ENCODE data around the gene FYCO1. TPM values are rescaled to one million over a fixed set of nuclear protein-coding genes. Genes with fewer than 3 reads are reported as not detected.

The FYCO1 gene
- total RNA-seq, 3 donors from 2014 or later (not counting 1 experiment from before 2014, with no cell fraction given): 23.0 to 28.4 (median 27.5) TPM

DNA sequence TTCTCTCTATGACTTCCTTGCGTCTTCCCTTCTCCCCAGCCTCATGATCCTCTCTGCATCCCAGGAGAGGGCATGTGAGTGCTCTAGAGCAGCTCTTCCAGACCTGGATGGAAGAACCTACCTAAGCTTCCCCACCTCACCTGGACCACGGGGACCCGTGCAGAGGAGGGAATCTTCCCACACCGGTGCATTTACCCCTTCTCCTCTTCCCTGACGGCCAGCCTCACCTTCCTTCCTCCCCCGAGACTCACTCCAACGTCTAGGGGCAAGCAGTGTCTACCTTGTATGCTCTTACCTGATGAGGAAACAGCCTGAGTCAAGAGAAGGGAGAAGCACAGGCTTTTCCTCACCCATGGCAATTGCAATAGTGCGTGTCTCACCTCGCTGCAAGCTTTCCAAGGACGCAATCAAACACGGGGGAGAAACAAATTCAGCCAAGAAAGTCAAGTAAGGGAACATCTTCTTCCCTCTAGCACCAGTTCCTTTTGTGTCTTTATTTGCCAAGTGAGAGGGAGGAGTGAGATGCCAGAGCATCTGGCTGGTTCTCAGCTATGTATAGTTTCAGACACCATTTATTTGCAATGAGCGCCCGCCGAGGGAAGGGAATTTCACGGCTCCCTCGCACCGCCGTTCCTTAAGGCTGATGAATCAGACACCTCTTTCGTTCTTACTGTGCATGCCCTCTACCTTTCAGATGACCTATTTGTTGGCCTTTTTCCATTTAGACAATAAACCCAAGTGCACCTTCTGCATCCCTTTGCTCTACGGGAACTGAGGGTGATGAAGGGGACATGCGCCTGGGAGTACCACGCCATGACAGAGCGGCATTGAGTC, 111.0 kb downstream of the FYCO1 start:
- no peak overlapping the region for H3K4me3 Mint-ChIP-seq
- ATAC-seq: no peak
- no peaks in the 10 kb centered on the region for H3K9me3 ChIP-seq (ENCODE audit: control insufficient read depth, insufficient read depth, low read length)

DNA sequence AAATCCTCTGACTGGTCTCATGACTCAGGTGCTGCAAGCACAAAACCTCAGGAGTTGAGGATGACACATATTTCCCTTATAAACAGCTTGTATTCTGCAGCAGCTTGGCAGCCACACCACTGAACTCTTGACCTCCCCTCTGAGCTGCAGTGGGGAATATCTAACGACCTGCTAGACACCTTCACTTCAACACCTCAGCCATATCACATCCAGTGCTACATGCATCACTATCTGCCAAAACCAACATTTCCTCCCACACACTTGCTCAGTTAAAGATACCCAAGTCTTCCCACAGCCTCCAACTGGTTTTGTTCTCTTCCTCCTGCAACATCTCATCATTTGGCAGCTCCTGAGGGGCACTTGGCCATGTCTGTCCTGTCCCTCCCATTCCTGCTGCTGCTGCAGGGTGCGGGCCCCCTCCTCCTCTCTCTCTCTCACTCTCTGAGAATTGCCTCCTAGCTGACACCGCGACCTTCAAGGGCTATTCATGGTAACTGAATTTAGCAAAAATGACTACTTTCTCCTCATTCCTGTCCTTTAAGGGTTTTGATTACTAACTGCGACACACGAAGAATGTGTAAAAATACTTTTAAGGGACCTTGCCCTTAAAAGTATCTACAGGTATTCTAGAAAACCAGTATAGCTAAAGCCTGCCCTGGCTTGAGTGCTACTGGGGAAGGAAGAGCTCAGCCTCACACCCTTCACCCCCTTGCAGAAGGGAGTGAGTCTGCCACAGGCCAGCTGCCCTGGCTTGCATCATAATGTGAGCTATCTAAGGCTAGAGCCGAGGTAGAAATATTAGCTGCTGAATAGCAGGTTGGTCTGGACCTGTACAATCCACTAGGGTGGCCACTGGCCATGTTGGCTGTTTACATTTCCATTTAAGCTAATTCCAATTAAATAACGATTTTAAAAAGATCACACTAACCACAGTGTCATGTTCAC, 114.3 kb downstream of the FYCO1 start:
- peak; percentile 86 to 95 (median 92) for ATAC-seq
- intact Hi-C loops (cut with micrococcal nuclease): loop anchor here (1.0 kb wide), 2 partner anchors 11 to 34 kb away; no protein-coding TSS in a partner anchor
- Histone ChIP-seq H3K9me3 (ENCODE audit: control insufficient read depth, insufficient read depth, low read length) (no peaks in the 10 kb centered on the region), H3K36me3 (ENCODE audit: control insufficient read depth, insufficient read depth, low read length) (no peaks in the 10 kb centered on the region), H3K4me3 (ENCODE audit: low read length) (no peak overlapping the region), H3K4me1 (ENCODE audit: control insufficient read depth, insufficient read depth, low read length) (peaks cover 25% of the 10 kb centered on the region), H3K27ac (ENCODE audit: low read length) (peak overlapping the region; percentile 0), H3K27me3 (ENCODE audit: control insufficient read depth, insufficient read depth, low read length) (peaks cover 13% of the 10 kb centered on the region)
- 30% methylated on average over 8 of the region's 8 CpGs for WGBS (ENCODE audit: insufficient coverage)
- Mint-ChIP-seq H3K27me3 (ENCODE audit: low read depth in 2 of 2) (peaks cover 3 to 29% of the 10 kb centered on the region in 2 donors), H3K9me3 (no peaks in the 10 kb centered on the region), H3K27ac (peak overlapping the region; percentile 70 to 79), H3K4me3 (peak overlapping the region; percentile 45), H3K4me1 (peaks cover 20 to 32% of the 10 kb centered on the region in 2 donors), H3K36me3 (no peaks in the 10 kb centered on the region)
- peak; percentile 32 to 74 for DNase-seq
- TF ChIP-seq, protein P1, sequence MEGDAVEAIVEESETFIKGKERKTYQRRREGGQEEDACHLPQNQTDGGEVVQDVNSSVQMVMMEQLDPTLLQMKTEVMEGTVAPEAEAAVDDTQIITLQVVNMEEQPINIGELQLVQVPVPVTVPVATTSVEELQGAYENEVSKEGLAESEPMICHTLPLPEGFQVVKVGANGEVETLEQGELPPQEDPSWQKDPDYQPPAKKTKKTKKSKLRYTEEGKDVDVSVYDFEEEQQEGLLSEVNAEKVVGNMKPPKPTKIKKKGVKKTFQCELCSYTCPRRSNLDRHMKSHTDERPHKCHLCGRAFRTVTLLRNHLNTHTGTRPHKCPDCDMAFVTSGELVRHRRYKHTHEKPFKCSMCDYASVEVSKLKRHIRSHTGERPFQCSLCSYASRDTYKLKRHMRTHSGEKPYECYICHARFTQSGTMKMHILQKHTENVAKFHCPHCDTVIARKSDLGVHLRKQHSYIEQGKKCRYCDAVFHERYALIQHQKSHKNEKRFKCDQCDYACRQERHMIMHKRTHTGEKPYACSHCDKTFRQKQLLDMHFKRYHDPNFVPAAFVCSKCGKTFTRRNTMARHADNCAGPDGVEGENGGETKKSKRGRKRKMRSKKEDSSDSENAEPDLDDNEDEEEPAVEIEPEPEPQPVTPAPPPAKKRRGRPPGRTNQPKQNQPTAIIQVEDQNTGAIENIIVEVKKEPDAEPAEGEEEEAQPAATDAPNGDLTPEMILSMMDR (IDR thresholded peaks at IDR 0.05): no peak

More for the DNA sequence above, 111.0 kb downstream of the FYCO1 start:
- intact Hi-C loops (cut with micrococcal nuclease): no loop called here
- H3K36me3 ChIP-seq (ENCODE audit: control insufficient read depth, insufficient read depth, low read length): no peaks in the 10 kb centered on the region
- TF ChIP-seq, protein P1 (IDR thresholded peaks at IDR 0.05): no peak
- WGBS (ENCODE audit: insufficient coverage): 88% methylated on average over 23 of the region's 23 CpGs
- no peak overlapping the region for H3K27ac ChIP-seq (ENCODE audit: low read length)
- no peak overlapping the region for H3K27ac Mint-ChIP-seq
- peaks cover 25% of the 10 kb centered on the region for H3K4me1 ChIP-seq (ENCODE audit: control insufficient read depth, insufficient read depth, low read length)
- H3K4me1 Mint-ChIP-seq: peaks cover 20 to 31% of the 10 kb centered on the region in 2 donors
- peaks cover 6 to 28% of the 10 kb centered on the region in 2 donors for H3K27me3 Mint-ChIP-seq (ENCODE audit: low read depth in 2 of 2)
- peaks cover 13% of the 10 kb centered on the region for H3K27me3 ChIP-seq (ENCODE audit: control insufficient read depth, insufficient read depth, low read length)
- no peaks in the 10 kb centered on the region for H3K36me3 Mint-ChIP-seq
- H3K4me3 ChIP-seq (ENCODE audit: low read length): no peak overlapping the region
- no peaks in the 10 kb centered on the region for H3K9me3 Mint-ChIP-seq
- no peak for DNase-seq

DNA sequence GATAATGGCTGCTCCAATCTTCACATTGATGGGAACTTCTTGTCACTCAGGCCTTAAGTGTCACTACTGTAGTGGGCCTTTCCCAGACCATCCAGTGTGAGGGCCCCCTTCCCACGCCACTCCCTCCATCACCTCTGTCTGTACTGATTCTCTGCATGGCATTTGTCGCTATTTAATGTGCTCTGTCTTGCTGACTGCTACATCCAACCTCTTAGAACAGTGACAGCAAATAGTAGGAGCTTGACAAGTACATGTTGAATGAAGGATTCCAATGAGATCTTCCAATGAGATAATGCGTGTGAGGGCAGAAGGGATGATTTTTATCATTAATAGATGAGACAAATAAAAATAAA, 114.9 kb downstream of the FYCO1 start:
- H3K4me1 Mint-ChIP-seq: peaks cover 20 to 32% of the 10 kb centered on the region in 2 donors
- ATAC-seq (peak in 1 of 3 donors; percentile 2), DNase-seq (no peak)
- no peaks in the 10 kb centered on the region for H3K9me3 Mint-ChIP-seq
- TF ChIP-seq, protein P1 (IDR thresholded peaks at IDR 0.05): no peak
- H3K27ac Mint-ChIP-seq: peak overlapping the region; percentile 70 to 79
- 93% methylated on average over 2 of the region's 3 CpGs for WGBS (ENCODE audit: insufficient coverage)
- peaks cover 3 to 31% of the 10 kb centered on the region in 2 donors for H3K27me3 Mint-ChIP-seq (ENCODE audit: low read depth in 2 of 2)
- no peaks in the 10 kb centered on the region for H3K9me3 ChIP-seq (ENCODE audit: control insufficient read depth, insufficient read depth, low read length)
- no peak overlapping the region for H3K4me3 ChIP-seq (ENCODE audit: low read length)
- no peaks in the 10 kb centered on the region for H3K36me3 ChIP-seq (ENCODE audit: control insufficient read depth, insufficient read depth, low read length)
- intact Hi-C loops (cut with micrococcal nuclease): loop anchor here (1.0 kb wide), 2 partner anchors 10 to 35 kb away; no protein-coding TSS in a partner anchor
- H3K4me1 ChIP-seq (ENCODE audit: control insufficient read depth, insufficient read depth, low read length): peaks cover 25% of the 10 kb centered on the region
- peak overlapping the region; percentile 34 for H3K27ac ChIP-seq (ENCODE audit: low read length)
- H3K4me3 Mint-ChIP-seq: peak overlapping the region; percentile 45
- no peaks in the 10 kb centered on the region for H3K36me3 Mint-ChIP-seq
- H3K27me3 ChIP-seq (ENCODE audit: control insufficient read depth, insufficient read depth, low read length): peaks cover 16% of the 10 kb centered on the region

Measured in natural killer cell (primary cell).